ENCODE measurements around the gene NLRP1.

NLRP1 gene

GRCh38 chr17:5516060-5516792 is 68.1 kb downstream of the NLRP1 start:
- no peak for DNase-seq (ENCODE audit: low read depth, low spot score)

- no peak for DNase-seq (ENCODE audit: low read depth, low spot score)
Measured at GRCh38 chr17:5514976-5515375, 69.3 kb downstream of the NLRP1 start.

- no peak for DNase-seq (ENCODE audit: low read depth, low spot score)
Measured at GRCh38 chr17:5513628-5514027, 70.7 kb downstream of the NLRP1 start.

GRCh38 chr17:5511401-5512225 is 72.7 kb downstream of the NLRP1 start:
- DNase-seq (ENCODE audit: low read depth, low spot score): no peak

GRCh38 chr17:5510771-5511170 is 73.5 kb downstream of the NLRP1 start:
- DNase-seq (ENCODE audit: low read depth, low spot score): no peak

GRCh38 chr17:5509482-5509881 is 74.8 kb downstream of the NLRP1 start:
- DNase-seq (ENCODE audit: low read depth, low spot score): no peak

GRCh38 chr17:5508810-5509209 is 75.5 kb downstream of the NLRP1 start:
- peak; percentile 47 for DNase-seq (ENCODE audit: low read depth, low spot score)

GRCh38 chr17:5506307-5506706 is 78.0 kb downstream of the NLRP1 start:
- DNase-seq (ENCODE audit: low read depth, low spot score): no peak

- no peak for DNase-seq (ENCODE audit: low read depth, low spot score)
Measured at GRCh38 chr17:5502552-5502951, 81.8 kb downstream of the NLRP1 start.

GRCh38 chr17:5501685-5502084 is 82.6 kb downstream of the NLRP1 start:
- DNase-seq (ENCODE audit: low read depth, low spot score): no peak

- DNase-seq (ENCODE audit: low read depth, low spot score): peak; percentile 75
Measured at GRCh38 chr17:5500589-5501391, 83.5 kb downstream of the NLRP1 start.

GRCh38 chr17:5500247-5500588 is 84.1 kb downstream of the NLRP1 start:
- no peak for DNase-seq (ENCODE audit: low read depth, low spot score)

GRCh38 chr17:5499476-5500231 is 84.7 kb downstream of the NLRP1 start:
- DNase-seq (ENCODE audit: low read depth, low spot score): no peak

GRCh38 chr17:5492970-5493369 is 91.3 kb downstream of the NLRP1 start:
- no peak for DNase-seq (ENCODE audit: low read depth, low spot score)

GRCh38 chr17:5488752-5489151 is 95.6 kb downstream of the NLRP1 start:
- DNase-seq (ENCODE audit: low read depth, low spot score): no peak

- DNase-seq (ENCODE audit: low read depth, low spot score): peak; percentile 91
Measured at GRCh38 chr17:5486206-5487124, 97.8 kb downstream of the NLRP1 start, which contains the start of gene MIS12. TSS of gene MIS12 (plus strand) at chr17:5486566. CDS start at chr17:5488863, 2,297 bp downstream.

- no peak for DNase-seq (ENCODE audit: low read depth, low spot score)
Measured at GRCh38 chr17:5485270-5486205, 98.8 kb downstream of the NLRP1 start, which contains the start of gene DERL2. TSS of gene DERL2 (minus strand) at chr17:5486178. CDS start at chr17:5486161, 17 bp downstream.

- no peak for DNase-seq (ENCODE audit: low read depth, low spot score)
Measured at GRCh38 chr17:5481451-5481850, 102.9 kb downstream of the NLRP1 start.

GRCh38 chr17:5480962-5481361 is 103.3 kb downstream of the NLRP1 start:
- no peak for DNase-seq (ENCODE audit: low read depth, low spot score)

Measured in iPS DF 19.7 (cell line).